Retina (tissue), 1 donor: ENCODE data around the gene MTG2.

Source experiments
- DNase-seq: peaks from one replicate; pipeline ENCODE4 v3.0.0-alpha.2; 2016

The MTG2 gene

GRCh38 chr20:62163986-62164762 is 18.7 kb upstream of the MTG2 start:
- no peak for DNase-seq

GRCh38 chr20:62164879-62165761 is 17.7 kb upstream of the MTG2 start:
- no peak for DNase-seq

GRCh38 chr20:62165762-62166399 is 16.9 kb upstream of the MTG2 start:
- DNase-seq: no peak

GRCh38 chr20:62167474-62167873 is 15.4 kb upstream of the MTG2 start:
- no peak for DNase-seq

- no peak for DNase-seq
These were observed 14.8 kb upstream of the MTG2 start for GRCh38 chr20:62168061-62168460.

- no peak for DNase-seq
These were observed 13.9 kb upstream of the MTG2 start for GRCh38 chr20:62168890-62169435.

GRCh38 chr20:62170536-62170935 is 12.3 kb upstream of the MTG2 start:
- DNase-seq: no peak

- DNase-seq: no peak
These were observed 11.6 kb upstream of the MTG2 start for GRCh38 chr20:62171245-62171644.

GRCh38 chr20:62172666-62173065 is 10.2 kb upstream of the MTG2 start:
- no peak for DNase-seq

- DNase-seq: no peak
These were observed 8.6 kb upstream of the MTG2 start for GRCh38 chr20:62174021-62174804.

GRCh38 chr20:62174870-62175624 is 7.8 kb upstream of the MTG2 start:
- no peak for DNase-seq

- DNase-seq: no peak
These were observed 7.1 kb upstream of the MTG2 start for GRCh38 chr20:62175711-62176110.

GRCh38 chr20:62176866-62177265 is 6.0 kb upstream of the MTG2 start:
- no peak for DNase-seq

GRCh38 chr20:62177307-62177706 is 5.5 kb upstream of the MTG2 start:
- no peak for DNase-seq

- DNase-seq: no peak
These were observed 4.3 kb upstream of the MTG2 start for GRCh38 chr20:62178316-62179161.

GRCh38 chr20:62179162-62179504 is 3.7 kb upstream of the MTG2 start:
- no peak for DNase-seq

- DNase-seq: no peak
These were observed 1.0 kb upstream of the MTG2 start for GRCh38 chr20:62181808-62182207.

- DNase-seq: no peak
These were observed 756 bp downstream of the MTG2 start for GRCh38 chr20:62183426-62184142.

GRCh38 chr20:62186096-62186426 is 3.2 kb downstream of the MTG2 start:
- no peak for DNase-seq
